Neural progenitor cell (in vitro differentiated cells): ENCODE data around the gene SASH3.

Experiments used
- EZH2 ChIP-seq: fragments of 200-600 bp; sonication (generic); IDR thresholded peaks from 2 replicates; pipeline ENCODE4 v1.6.1; 2017; ENCODE audit warnings: antibody characterized with exemption, mild to moderate bottlenecking, moderate library complexity
- EZH2phosphoT487 ChIP-seq: fragments of 200-600 bp; sonication (generic); IDR thresholded peaks from 2 replicates; pipeline ENCODE4 v1.6.1; 2017; ENCODE audit warnings: antibody characterized with exemption
- TF ChIP-seq, protein P1 (sequence below): fragments of 200-600 bp; sonication (generic); IDR thresholded peaks from 2 replicates; pipeline ENCODE4 v1.5.1; 2017; ENCODE audit warnings: antibody characterized with exemption, mild to moderate bottlenecking

DNA sequence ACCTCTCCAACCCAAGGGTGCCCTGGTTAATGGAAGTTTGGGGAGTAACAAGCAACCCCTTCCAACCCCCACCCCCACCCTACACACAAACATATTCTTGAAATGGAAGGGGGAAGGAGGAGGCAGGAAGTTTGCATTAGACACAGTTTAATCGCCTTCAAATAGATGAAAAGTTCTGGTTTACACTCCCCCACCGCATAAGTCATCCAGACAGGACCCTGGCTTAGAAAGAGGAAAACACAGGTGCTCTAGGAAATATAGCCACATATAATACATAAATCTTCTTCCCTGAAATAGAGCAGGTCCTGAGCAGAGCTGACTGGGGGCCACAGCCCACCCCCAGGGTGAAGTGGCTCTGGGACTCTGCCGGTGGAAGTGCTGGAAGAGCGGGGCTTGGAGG, 25.1 kb downstream of the SASH3 start:
- TF ChIP-seq, protein P1, sequence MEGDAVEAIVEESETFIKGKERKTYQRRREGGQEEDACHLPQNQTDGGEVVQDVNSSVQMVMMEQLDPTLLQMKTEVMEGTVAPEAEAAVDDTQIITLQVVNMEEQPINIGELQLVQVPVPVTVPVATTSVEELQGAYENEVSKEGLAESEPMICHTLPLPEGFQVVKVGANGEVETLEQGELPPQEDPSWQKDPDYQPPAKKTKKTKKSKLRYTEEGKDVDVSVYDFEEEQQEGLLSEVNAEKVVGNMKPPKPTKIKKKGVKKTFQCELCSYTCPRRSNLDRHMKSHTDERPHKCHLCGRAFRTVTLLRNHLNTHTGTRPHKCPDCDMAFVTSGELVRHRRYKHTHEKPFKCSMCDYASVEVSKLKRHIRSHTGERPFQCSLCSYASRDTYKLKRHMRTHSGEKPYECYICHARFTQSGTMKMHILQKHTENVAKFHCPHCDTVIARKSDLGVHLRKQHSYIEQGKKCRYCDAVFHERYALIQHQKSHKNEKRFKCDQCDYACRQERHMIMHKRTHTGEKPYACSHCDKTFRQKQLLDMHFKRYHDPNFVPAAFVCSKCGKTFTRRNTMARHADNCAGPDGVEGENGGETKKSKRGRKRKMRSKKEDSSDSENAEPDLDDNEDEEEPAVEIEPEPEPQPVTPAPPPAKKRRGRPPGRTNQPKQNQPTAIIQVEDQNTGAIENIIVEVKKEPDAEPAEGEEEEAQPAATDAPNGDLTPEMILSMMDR, result no peak
- TF ChIP-seq EZH2phosphoT487 (no peak), EZH2 (no peak)
